Measurements from ENCODE around the gene ELK4.
"Not testable (repeated sequence)": the region's sequence is repeated elsewhere in the genome, so short reads cannot be mapped to it uniquely, and the experiment has no call there.

The ELK4 gene

GRCh38 chr1:205663286-205663936 lies 31.6 kb upstream of the ELK4 start:
- no peak for DNase-seq

GRCh38 chr1:205662791-205663190 lies 31.0 kb upstream of the ELK4 start:
- DNase-seq = no peak

GRCh38 chr1:205662135-205662738 lies 30.4 kb upstream of the ELK4 start:
- DNase-seq = no peak

- no peak for DNase-seq
Observed at GRCh38 chr1:205661429-205662134, 29.8 kb upstream of the ELK4 start.

GRCh38 chr1:205660361-205660760 lies 28.6 kb upstream of the ELK4 start:
- no peak for DNase-seq

GRCh38 chr1:205658943-205659581 lies 27.3 kb upstream of the ELK4 start:
- DNase-seq = peak; percentile 88

- no peak for DNase-seq
Observed at GRCh38 chr1:205656236-205656635, 24.4 kb upstream of the ELK4 start.

- no peak for DNase-seq
Observed at GRCh38 chr1:205652984-205653383, 21.2 kb upstream of the ELK4 start.

GRCh38 chr1:205650241-205650640 lies 18.4 kb upstream of the ELK4 start:
- no peak for DNase-seq

- DNase-seq = no peak
Observed at GRCh38 chr1:205645519-205645918, 13.7 kb upstream of the ELK4 start.

- DNase-seq = no peak
Observed at GRCh38 chr1:205642679-205643307, 11.0 kb upstream of the ELK4 start.

- no peak for DNase-seq
Observed at GRCh38 chr1:205639567-205639966, 7.8 kb upstream of the ELK4 start.

- no peak for DNase-seq
Observed at GRCh38 chr1:205637854-205638468, 6.2 kb upstream of the ELK4 start.

GRCh38 chr1:205636732-205637131 lies 4.9 kb upstream of the ELK4 start:
- no peak for DNase-seq

- DNase-seq = not testable (repeated sequence)
Observed at GRCh38 chr1:205636138-205636530, 4.3 kb upstream of the ELK4 start.

- DNase-seq = no peak
Observed at GRCh38 chr1:205633421-205633976, 1.7 kb upstream of the ELK4 start.

GRCh38 chr1:205632669-205633169 lies 908 bp upstream of the ELK4 start:
- DNase-seq = no peak

- DNase-seq = peak; percentile 92
Observed at GRCh38 chr1:205631010-205631767, 622 bp downstream of the ELK4 start.

GRCh38 chr1:205630651-205631009 lies 1.2 kb downstream of the ELK4 start:
- no peak for DNase-seq

- peak; percentile 31 for DNase-seq
Observed at GRCh38 chr1:205630241-205630640, 1.6 kb downstream of the ELK4 start.

- DNase-seq = peak; percentile 27
Observed at GRCh38 chr1:205629751-205630150, 2.1 kb downstream of the ELK4 start.

GRCh38 chr1:205627956-205628355 lies 3.9 kb downstream of the ELK4 start:
- no peak for DNase-seq

Measured in RPMI8226 (cell line).